SK-N-SH (cell line): Measurements from ENCODE around the gene KRT37. TPM values are rescaled to one million over a fixed set of nuclear protein-coding genes. Genes with fewer than 3 reads are reported as not detected.

Experiments used
- CTCF ChIA-PET: fragments of 300-600, 350-600 bp; formaldehyde crosslinking; extraction: SDS; loops from one replicate; lab custom pipeline; 2021; lab: Yijun Ruan, JAX
- POLR2A ChIA-PET: fragments of 350-600 bp; sonication (Branson Sonifier 250); formaldehyde crosslinking; extraction: SDS; loops from one replicate; lab custom pipeline; 2020; ENCODE audit warnings: antibody characterized with exemption, inconsistent platforms; lab: Yijun Ruan, JAX
- DNase-seq: peaks from one replicate; pipeline ENCODE4 v3.0.0; 2012
- H2AFZ ChIP-seq: fragments of 200-600 bp; sonication (generic); 2 replicates; pipeline ENCODE4 v1.8.1; 2016; ENCODE audit warnings: antibody characterized with exemption, mild to moderate bottlenecking, low read depth
- H3F3A ChIP-seq: fragments of 200-600 bp; sonication (generic); replicated peaks from 2 replicates; pipeline ENCODE3; 2016; ENCODE audit warnings: antibody characterized with exemption, mild to moderate bottlenecking; ENCODE audit not compliant: insufficient read depth
- H3K27ac ChIP-seq, 2 experiments: fragments of 200-500 bp in 1 of 2; fragments of 200-600 bp in 1 of 2; sonication (Bioruptor generic) in 1 of 2; sonication (generic), shearing (Covaris generic) in 1 of 2; 2 replicates each; pipeline versions ENCODE4 v1.5.1 to v1.6.1; 2014 to 2016; ENCODE audit warnings: low read depth in 2 of 2, inconsistent platforms in 1 of 2, low read length in 1 of 2, mild to moderate bottlenecking in 1 of 2, mixed read lengths in 1 of 2
- H3K27me3 ChIP-seq: fragments of 200-600 bp; sonication (generic), shearing (Covaris generic); 2 replicates; pipeline ENCODE4 v1.6.1; 2016; ENCODE audit warnings: mixed run types; ENCODE audit not compliant: insufficient read depth
- H3K36me3 ChIP-seq, 2 experiments: fragments of 200-500 bp in 1 of 2; fragments of 200-600 bp in 1 of 2; sonication (Bioruptor generic) in 1 of 2; sonication (generic) in 1 of 2; replicated peaks in 1 of 2; 2 replicates each; pipeline versions ENCODE3 to v1.5.1; 2014 to 2016; ENCODE audit warnings: low read length in 1 of 2, mild to moderate bottlenecking in 1 of 2; ENCODE audit not compliant: insufficient read depth in 2 of 2, control insufficient read depth in 1 of 2
- H3K4me1 ChIP-seq, 2 experiments: fragments of 200-500 bp in 1 of 2; fragments of 200-600 bp in 1 of 2; sonication (Bioruptor generic) in 1 of 2; sonication (generic), shearing (Covaris generic) in 1 of 2; 2 replicates each; pipeline versions ENCODE4 v1.5.1 to v1.6.1; 2014 to 2016; ENCODE audit warnings: low read depth in 1 of 2, low read length in 1 of 2, mixed run types in 1 of 2; ENCODE audit not compliant: insufficient read depth in 2 of 2, control insufficient read depth in 1 of 2
- H3K4me2 ChIP-seq: fragments of 200-600 bp; sonication (generic), shearing (Covaris generic); 2 replicates; pipeline ENCODE4 v1.6.1; 2017; ENCODE audit warnings: mixed run types
- H3K4me3 ChIP-seq, 2 experiments: fragments of 200-500 bp in 1 of 2; fragments of 200-600 bp in 1 of 2; sonication (Bioruptor generic) in 1 of 2; sonication (generic), shearing (Covaris generic) in 1 of 2; 2 replicates each; pipeline versions ENCODE4 v1.5.1 to v1.8.1; 2014 to 2016; ENCODE audit warnings: low read depth in 2 of 2, inconsistent platforms in 1 of 2, low read length in 1 of 2, mild to moderate bottlenecking in 1 of 2, mixed read lengths in 1 of 2, moderate library complexity in 1 of 2
- H3K79me2 ChIP-seq: fragments of 200-600 bp; sonication (generic); 2 replicates; pipeline ENCODE4 v1.8.1; 2017; ENCODE audit warnings: mild to moderate bottlenecking; ENCODE audit not compliant: insufficient read depth
- H3K9ac ChIP-seq: fragments of 200-600 bp; sonication (generic); 2 replicates; pipeline ENCODE4 v1.6.1; 2017; ENCODE audit warnings: mixed run types
- H3K9me2 ChIP-seq: fragments of 200-600 bp; sonication (generic); 2 replicates; pipeline ENCODE4 v1.6.1; 2017; ENCODE audit warnings: mixed run types
- H3K9me3 ChIP-seq: fragments of 200-600 bp; sonication (generic); 2 replicates; pipeline ENCODE4 v1.6.1; 2017; ENCODE audit warnings: mixed run types, mild to moderate bottlenecking, moderate library complexity
- H4K20me1 ChIP-seq: fragments of 200-600 bp; sonication (generic); 2 replicates; pipeline ENCODE4 v1.6.1; 2017; ENCODE audit warnings: mild to moderate bottlenecking, mixed run types; ENCODE audit not compliant: insufficient read depth
- FOSL2 ChIP-seq: IDR thresholded peaks from 2 replicates; pipeline ENCODE4 v1.4.0; 2012; ENCODE audit warnings: low read depth, mild to moderate bottlenecking, moderate library complexity, borderline replicate concordance
- GATA2 ChIP-seq: sonication (generic); formaldehyde crosslinking; IDR thresholded peaks from 2 replicates; pipeline ENCODE4 v1.5.0; 2020; ENCODE audit warnings: mild to moderate bottlenecking, missing genetic modification reagents
- MEF2A ChIP-seq: IDR thresholded peaks from 2 replicates; pipeline ENCODE4 v1.4.0; 2012; ENCODE audit warnings: low read depth, borderline replicate concordance
- MXI1 ChIP-seq: IDR thresholded peaks from 2 replicates; pipeline ENCODE4 v1.6.1; 2012; ENCODE audit warnings: mild to moderate bottlenecking, low read depth, low read length, improper control_type of control experiment
- NFIC ChIP-seq: IDR thresholded peaks from 2 replicates; pipeline ENCODE4 v1.4.0; 2012; ENCODE audit warnings: borderline replicate concordance
- RXRA ChIP-seq: IDR thresholded peaks from 2 replicates; pipeline ENCODE4 v1.4.0; 2012; ENCODE audit warnings: low read depth, mild to moderate bottlenecking, borderline replicate concordance
- SIN3A ChIP-seq: IDR thresholded peaks from 2 replicates; pipeline ENCODE4 v1.6.1; 2012; ENCODE audit warnings: low read depth, mild to moderate bottlenecking, low read length, moderate library complexity, borderline replicate concordance
- SMC3 ChIP-seq: IDR thresholded peaks from 2 replicates; pipeline ENCODE4 v1.6.1; 2012; ENCODE audit warnings: low read depth, low read length, improper control_type of control experiment
- TAF1 ChIP-seq: IDR thresholded peaks from 2 replicates; pipeline ENCODE4 v1.6.1; 2012; ENCODE audit warnings: low read depth, mild to moderate bottlenecking, low read length, moderate library complexity, borderline replicate concordance
- TCF12 ChIP-seq: IDR thresholded peaks from 2 replicates; pipeline ENCODE4 v1.4.0; 2012
- YY1 ChIP-seq: IDR thresholded peaks from 2 replicates; pipeline ENCODE4 v1.4.0; 2012; ENCODE audit warnings: low read depth, mild to moderate bottlenecking
- WGBS: methylation state at CpG from one replicate; pipeline ENCODE4 v1.1.6; 2017; ENCODE audit warnings: low lambda C conversion rate; 5-methylcytosine and 5-hydroxymethylcytosine counted together
- polyA plus RNA-seq, 3 experiments: library from polyadenylated mRNA; depleted of rRNA; stranded (reverse); fragments of >200 nt; gene quantifications; 2 replicates each; pipeline ENCODE4 v1.2.3, GENCODE V29; 2012
- TF ChIP-seq, protein P1 (sequence below): IDR thresholded peaks from 2 replicates; pipeline ENCODE4 v1.6.1; 2012; ENCODE audit warnings: mild to moderate bottlenecking, low read depth, low read length, moderate library complexity
- TF ChIP-seq, protein P2 (sequence below): IDR thresholded peaks from 2 replicates; pipeline ENCODE4 v1.4.0; 2012; ENCODE audit warnings: low read depth, borderline replicate concordance
- TF ChIP-seq, protein P3 (sequence below): fragments of 150-350 bp; IDR thresholded peaks from 2 replicates; pipeline ENCODE4 v1.6.1; 2016; ENCODE audit warnings: mild to moderate bottlenecking, low read depth, low read length
- TF ChIP-seq, protein P4 (sequence below): IDR thresholded peaks from 2 replicates; pipeline ENCODE4 v1.4.0; 2012; ENCODE audit warnings: low read depth, borderline replicate concordance
- TF ChIP-seq, protein P5 (sequence below): IDR thresholded peaks from 2 replicates; pipeline ENCODE4; 2012

The KRT37 gene
- polyA plus RNA-seq, 1 of the 3 experiments (the other 2 are of a cell fraction), result not detected

DNA sequence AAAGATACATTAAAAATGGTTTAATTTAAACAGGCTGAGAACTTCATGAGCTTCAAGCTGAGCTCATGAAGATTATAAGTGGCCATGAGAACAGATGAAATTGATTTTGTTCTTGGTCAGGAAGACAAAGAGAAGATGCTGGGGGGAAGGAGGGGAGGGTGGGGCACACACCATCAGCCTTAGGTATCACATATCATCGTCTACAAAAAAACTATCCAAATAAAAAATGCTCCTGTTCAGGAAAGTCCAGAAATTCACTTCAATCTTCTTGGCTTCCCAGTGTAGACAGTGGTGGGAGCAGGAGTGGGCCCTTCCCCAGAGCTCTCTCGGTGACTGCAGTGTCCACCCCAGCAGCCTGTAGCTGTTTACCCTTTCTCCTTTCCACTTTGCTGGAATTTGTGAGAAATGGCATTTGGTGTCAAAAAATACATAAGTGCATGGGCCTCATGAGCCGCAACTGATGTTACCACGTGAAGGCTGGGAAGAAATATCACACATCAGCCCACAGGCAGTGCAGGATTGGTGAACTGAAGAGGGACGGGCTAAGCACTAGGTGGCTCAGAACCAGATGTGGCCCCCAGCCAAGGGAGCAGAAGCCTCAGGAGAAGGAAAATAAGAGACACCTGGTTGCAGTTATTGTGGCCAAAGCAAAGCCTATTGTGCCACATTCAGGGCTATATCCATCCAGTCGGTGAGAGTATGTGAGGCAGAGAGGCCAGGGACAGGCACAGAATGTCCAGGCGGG, 6.1 kb downstream of the KRT37 start:
- peaks cover 4% of the 10 kb centered on the region for H3F3A ChIP-seq
- ChIA-PET CTCF (interaction anchor here (0.8 to 2.9 kb wide), 7 partner anchors 11 to 245 kb away, joined by 3 to 11 read pairs (median 3); no protein-coding TSS in a partner anchor), POLR2A (no interaction called here)
- no peak overlapping the region for H3K4me3 ChIP-seq
- no peaks in the 10 kb centered on the region for H3K9me2 ChIP-seq
- H3K36me3 ChIP-seq, result no peaks in the 10 kb centered on the region
- no peaks in the 10 kb centered on the region for H3K27me3 ChIP-seq
- no peak overlapping the region for H2AFZ ChIP-seq
- peaks cover 0 to 47% of the 10 kb centered on the region in 2 experiments; a peak in 2 of 4 replicates for H3K4me1 ChIP-seq
- no peaks in the 10 kb centered on the region for H4K20me1 ChIP-seq
- H3K9me3 ChIP-seq, result no peaks in the 10 kb centered on the region
- 0 out of 4 replicates have a peak overlapping the region, but pooled peaks of 1 of the 2 experiments have one; percentile 19 for H3K27ac ChIP-seq
- H3K4me2 ChIP-seq, result 0 out of 2 replicates have a peak overlapping the region, but pooled peaks have one; percentile 40
- H3K9ac ChIP-seq, result no peak overlapping the region
- no peaks in the 10 kb centered on the region for H3K79me2 ChIP-seq
- TF ChIP-seq NFIC (no peak), MEF2A (no peak), MXI1 (no peak), FOSL2 (no peak), TCF12 (no peak), SMC3 (no peak), YY1 (no peak), SIN3A (no peak), TAF1 (no peak), GATA2 (CRISPR knock-in tag) (no peak), RXRA (no peak)
- TF ChIP-seq, protein P1, sequence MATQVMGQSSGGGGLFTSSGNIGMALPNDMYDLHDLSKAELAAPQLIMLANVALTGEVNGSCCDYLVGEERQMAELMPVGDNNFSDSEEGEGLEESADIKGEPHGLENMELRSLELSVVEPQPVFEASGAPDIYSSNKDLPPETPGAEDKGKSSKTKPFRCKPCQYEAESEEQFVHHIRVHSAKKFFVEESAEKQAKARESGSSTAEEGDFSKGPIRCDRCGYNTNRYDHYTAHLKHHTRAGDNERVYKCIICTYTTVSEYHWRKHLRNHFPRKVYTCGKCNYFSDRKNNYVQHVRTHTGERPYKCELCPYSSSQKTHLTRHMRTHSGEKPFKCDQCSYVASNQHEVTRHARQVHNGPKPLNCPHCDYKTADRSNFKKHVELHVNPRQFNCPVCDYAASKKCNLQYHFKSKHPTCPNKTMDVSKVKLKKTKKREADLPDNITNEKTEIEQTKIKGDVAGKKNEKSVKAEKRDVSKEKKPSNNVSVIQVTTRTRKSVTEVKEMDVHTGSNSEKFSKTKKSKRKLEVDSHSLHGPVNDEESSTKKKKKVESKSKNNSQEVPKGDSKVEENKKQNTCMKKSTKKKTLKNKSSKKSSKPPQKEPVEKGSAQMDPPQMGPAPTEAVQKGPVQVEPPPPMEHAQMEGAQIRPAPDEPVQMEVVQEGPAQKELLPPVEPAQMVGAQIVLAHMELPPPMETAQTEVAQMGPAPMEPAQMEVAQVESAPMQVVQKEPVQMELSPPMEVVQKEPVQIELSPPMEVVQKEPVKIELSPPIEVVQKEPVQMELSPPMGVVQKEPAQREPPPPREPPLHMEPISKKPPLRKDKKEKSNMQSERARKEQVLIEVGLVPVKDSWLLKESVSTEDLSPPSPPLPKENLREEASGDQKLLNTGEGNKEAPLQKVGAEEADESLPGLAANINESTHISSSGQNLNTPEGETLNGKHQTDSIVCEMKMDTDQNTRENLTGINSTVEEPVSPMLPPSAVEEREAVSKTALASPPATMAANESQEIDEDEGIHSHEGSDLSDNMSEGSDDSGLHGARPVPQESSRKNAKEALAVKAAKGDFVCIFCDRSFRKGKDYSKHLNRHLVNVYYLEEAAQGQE, result no peak
- TF ChIP-seq, protein P2, sequence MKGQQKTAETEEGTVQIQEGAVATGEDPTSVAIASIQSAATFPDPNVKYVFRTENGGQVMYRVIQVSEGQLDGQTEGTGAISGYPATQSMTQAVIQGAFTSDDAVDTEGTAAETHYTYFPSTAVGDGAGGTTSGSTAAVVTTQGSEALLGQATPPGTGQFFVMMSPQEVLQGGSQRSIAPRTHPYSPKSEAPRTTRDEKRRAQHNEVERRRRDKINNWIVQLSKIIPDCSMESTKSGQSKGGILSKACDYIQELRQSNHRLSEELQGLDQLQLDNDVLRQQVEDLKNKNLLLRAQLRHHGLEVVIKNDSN, result no peak
- TF ChIP-seq, protein P3, sequence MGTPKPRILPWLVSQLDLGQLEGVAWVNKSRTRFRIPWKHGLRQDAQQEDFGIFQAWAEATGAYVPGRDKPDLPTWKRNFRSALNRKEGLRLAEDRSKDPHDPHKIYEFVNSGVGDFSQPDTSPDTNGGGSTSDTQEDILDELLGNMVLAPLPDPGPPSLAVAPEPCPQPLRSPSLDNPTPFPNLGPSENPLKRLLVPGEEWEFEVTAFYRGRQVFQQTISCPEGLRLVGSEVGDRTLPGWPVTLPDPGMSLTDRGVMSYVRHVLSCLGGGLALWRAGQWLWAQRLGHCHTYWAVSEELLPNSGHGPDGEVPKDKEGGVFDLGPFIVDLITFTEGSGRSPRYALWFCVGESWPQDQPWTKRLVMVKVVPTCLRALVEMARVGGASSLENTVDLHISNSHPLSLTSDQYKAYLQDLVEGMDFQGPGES, result no peak
- TF ChIP-seq, protein P4, sequence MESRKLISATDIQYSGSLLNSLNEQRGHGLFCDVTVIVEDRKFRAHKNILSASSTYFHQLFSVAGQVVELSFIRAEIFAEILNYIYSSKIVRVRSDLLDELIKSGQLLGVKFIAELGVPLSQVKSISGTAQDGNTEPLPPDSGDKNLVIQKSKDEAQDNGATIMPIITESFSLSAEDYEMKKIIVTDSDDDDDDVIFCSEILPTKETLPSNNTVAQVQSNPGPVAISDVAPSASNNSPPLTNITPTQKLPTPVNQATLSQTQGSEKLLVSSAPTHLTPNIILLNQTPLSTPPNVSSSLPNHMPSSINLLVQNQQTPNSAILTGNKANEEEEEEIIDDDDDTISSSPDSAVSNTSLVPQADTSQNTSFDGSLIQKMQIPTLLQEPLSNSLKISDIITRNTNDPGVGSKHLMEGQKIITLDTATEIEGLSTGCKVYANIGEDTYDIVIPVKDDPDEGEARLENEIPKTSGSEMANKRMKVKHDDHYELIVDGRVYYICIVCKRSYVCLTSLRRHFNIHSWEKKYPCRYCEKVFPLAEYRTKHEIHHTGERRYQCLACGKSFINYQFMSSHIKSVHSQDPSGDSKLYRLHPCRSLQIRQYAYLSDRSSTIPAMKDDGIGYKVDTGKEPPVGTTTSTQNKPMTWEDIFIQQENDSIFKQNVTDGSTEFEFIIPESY, result no peak
- TF ChIP-seq, protein P5, sequence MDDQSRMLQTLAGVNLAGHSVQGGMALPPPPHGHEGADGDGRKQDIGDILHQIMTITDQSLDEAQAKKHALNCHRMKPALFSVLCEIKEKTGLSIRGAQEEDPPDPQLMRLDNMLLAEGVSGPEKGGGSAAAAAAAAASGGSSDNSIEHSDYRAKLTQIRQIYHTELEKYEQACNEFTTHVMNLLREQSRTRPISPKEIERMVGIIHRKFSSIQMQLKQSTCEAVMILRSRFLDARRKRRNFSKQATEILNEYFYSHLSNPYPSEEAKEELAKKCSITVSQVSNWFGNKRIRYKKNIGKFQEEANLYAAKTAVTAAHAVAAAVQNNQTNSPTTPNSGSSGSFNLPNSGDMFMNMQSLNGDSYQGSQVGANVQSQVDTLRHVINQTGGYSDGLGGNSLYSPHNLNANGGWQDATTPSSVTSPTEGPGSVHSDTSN, result no peak
- WGBS, result 82% methylated on average over 7 of the region's 7 CpGs
- no peak for DNase-seq
